Peyer's patch (tissue), 4 donors: ENCODE measurements around the gene ATP5MK.

Source experiments
- POLR2A ChIP-seq, 2 donors: fragments of 450-650 bp; IDR thresholded peaks; one replicate each; pipeline ENCODE4 v1.5.1; 2017; ENCODE audit warnings: antibody characterized with exemption in 2 of 2, mild to moderate bottlenecking in 2 of 2, moderate library complexity in 2 of 2
- TF ChIP-seq, protein P1 (sequence below), 6 experiments: fragments of 450-650 bp in 4 of 6; fragments of 200-600 bp in 2 of 6; sonication (generic) in 1 of 6; IDR thresholded peaks; one replicate each; pipeline ENCODE4 v1.5.1; 2017 to 2019; ENCODE audit warnings: antibody characterized with exemption in 6 of 6, mild to moderate bottlenecking in 3 of 6, moderate library complexity in 1 of 6

DNA sequence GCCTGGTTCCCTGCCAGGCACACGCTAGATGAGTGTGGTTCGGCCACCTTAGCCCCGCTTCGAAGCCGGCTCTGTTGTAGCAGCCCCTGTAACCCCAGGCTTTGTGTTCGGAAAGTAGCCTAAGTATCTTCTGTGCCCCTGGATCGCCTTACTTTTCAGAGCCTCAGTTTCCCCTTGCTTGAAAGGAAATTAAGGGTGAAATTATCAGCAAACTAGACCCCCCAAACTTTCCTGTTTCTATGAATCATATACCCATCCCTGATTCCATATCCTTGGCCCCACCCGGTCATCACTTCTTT lies 463 bp upstream of the ATP5MK start:
- TF ChIP-seq, protein P1, sequence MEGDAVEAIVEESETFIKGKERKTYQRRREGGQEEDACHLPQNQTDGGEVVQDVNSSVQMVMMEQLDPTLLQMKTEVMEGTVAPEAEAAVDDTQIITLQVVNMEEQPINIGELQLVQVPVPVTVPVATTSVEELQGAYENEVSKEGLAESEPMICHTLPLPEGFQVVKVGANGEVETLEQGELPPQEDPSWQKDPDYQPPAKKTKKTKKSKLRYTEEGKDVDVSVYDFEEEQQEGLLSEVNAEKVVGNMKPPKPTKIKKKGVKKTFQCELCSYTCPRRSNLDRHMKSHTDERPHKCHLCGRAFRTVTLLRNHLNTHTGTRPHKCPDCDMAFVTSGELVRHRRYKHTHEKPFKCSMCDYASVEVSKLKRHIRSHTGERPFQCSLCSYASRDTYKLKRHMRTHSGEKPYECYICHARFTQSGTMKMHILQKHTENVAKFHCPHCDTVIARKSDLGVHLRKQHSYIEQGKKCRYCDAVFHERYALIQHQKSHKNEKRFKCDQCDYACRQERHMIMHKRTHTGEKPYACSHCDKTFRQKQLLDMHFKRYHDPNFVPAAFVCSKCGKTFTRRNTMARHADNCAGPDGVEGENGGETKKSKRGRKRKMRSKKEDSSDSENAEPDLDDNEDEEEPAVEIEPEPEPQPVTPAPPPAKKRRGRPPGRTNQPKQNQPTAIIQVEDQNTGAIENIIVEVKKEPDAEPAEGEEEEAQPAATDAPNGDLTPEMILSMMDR (IDR thresholded peaks at IDR 0.05) = no peak
- no peak for TF ChIP-seq POLR2A (IDR thresholded peaks at IDR 0.05)
